H1 (cell line): ENCODE measurements around the gene FPGS. TPM values are rescaled to one million over a fixed set of nuclear protein-coding genes. Genes with fewer than 3 reads are reported as not detected.

ENCODE experiments used
- CTCF ChIA-PET: fragments of 300-600 bp; sonication (Branson Sonifier 250); formaldehyde crosslinking; loops from one replicate; lab custom pipeline; 2021; ENCODE audit not compliant: partially characterized antibody; lab: Charles Lee
- POLR2A ChIA-PET: fragments of 300-600 bp; sonication (Branson Sonifier 250); formaldehyde crosslinking; loops from one replicate; lab custom pipeline; 2021; ENCODE audit warnings: inconsistent platforms; ENCODE audit not compliant: partially characterized antibody; lab: Charles Lee
- DNase-seq, 2 experiments: peaks; one replicate each; pipeline versions ENCODE4 v3.0.0 to v3.0.0-alpha.2; 2010 to 2022; ENCODE audit warnings: low spot score in 2 of 2, low read depth in 1 of 2, mixed read lengths in 1 of 2
- FAIRE-seq: peaks from 2 replicates; lab custom pipeline; 2011; peaks lifted over from hg19 to GRCh38; lab: Jason Lieb, UNC
- H2AFZ ChIP-seq: 2 replicates; pipeline ENCODE4 v1.8.1; 2012; ENCODE audit warnings: low read length, inconsistent platforms
- H2AK5ac ChIP-seq: 2 replicates; pipeline ENCODE4 v1.6.1; 2013; ENCODE audit warnings: low read depth, low read length
- H2BK120ac ChIP-seq: replicated peaks from 2 replicates; pipeline ENCODE3; 2013; ENCODE audit warnings: low read depth, low read length, inconsistent platforms
- H2BK12ac ChIP-seq: 2 replicates; pipeline ENCODE4 v1.6.1; 2013; ENCODE audit warnings: low read depth, low read length
- H2BK15ac ChIP-seq: 2 replicates; pipeline ENCODE4 v1.6.1; 2013; ENCODE audit warnings: low read length
- H2BK20ac ChIP-seq: 2 replicates; pipeline ENCODE4 v1.6.1; 2013; ENCODE audit warnings: low read length
- H2BK5ac ChIP-seq: 2 replicates; pipeline ENCODE4 v1.6.1; 2013; ENCODE audit warnings: low read depth, low read length
- H3K14ac ChIP-seq: 2 replicates; pipeline ENCODE4 v1.6.1; 2013; ENCODE audit warnings: inconsistent platforms; ENCODE audit not compliant: insufficient read length
- H3K18ac ChIP-seq: 2 replicates; pipeline ENCODE4 v1.6.1; 2013; ENCODE audit warnings: low read length; ENCODE audit errors: extremely low read depth
- H3K23ac ChIP-seq: 2 replicates; pipeline ENCODE4 v1.6.1; 2013; ENCODE audit warnings: inconsistent platforms; ENCODE audit not compliant: insufficient read length
- H3K23me2 ChIP-seq: 2 replicates; pipeline ENCODE4 v1.6.1; 2013; ENCODE audit warnings: low read depth, low read length
- H3K27ac ChIP-seq: 2 replicates; pipeline ENCODE4 v1.6.1; 2011; ENCODE audit warnings: low read depth, low read length, inconsistent platforms
- H3K27me3 ChIP-seq, 4 experiments: replicated peaks in 1 of 4; 1 replicate in 1 of 4; 2 replicates in 3 of 4; pipeline versions ENCODE4 v1.6.1 to v1.8.1; 2011 to 2013; ENCODE audit warnings: low read length in 3 of 4, mild to moderate bottlenecking in 3 of 4, inconsistent platforms in 2 of 4, mixed read lengths in 2 of 4, moderate library complexity in 1 of 4; ENCODE audit not compliant: control insufficient read depth in 3 of 4, insufficient read depth in 3 of 4; ENCODE audit errors: extremely low read depth in 1 of 4
- H3K36me3 ChIP-seq, 4 experiments: 2 replicates each; pipeline versions ENCODE4 v1.6.1 to v1.8.1; 2011 to 2013; ENCODE audit warnings: mild to moderate bottlenecking in 4 of 4, low read length in 3 of 4, moderate library complexity in 2 of 4, control low read depth in 1 of 4, inconsistent platforms in 1 of 4; ENCODE audit not compliant: insufficient read depth in 4 of 4, control insufficient read depth in 2 of 4
- H3K4ac ChIP-seq: replicated peaks from 2 replicates; pipeline ENCODE3; 2013; ENCODE audit warnings: low read length, low read depth, mixed read lengths, inconsistent platforms; ENCODE audit not compliant: insufficient read length
- H3K4me1 ChIP-seq, 4 experiments: replicated peaks in 1 of 4; 1 replicate in 1 of 4; 2 replicates in 3 of 4; pipeline versions ENCODE4 v1.6.1 to v1.8.1; 2011 to 2013; ENCODE audit warnings: low read length in 3 of 4, inconsistent platforms in 2 of 4, mixed read lengths in 1 of 4; ENCODE audit not compliant: insufficient read depth in 4 of 4, control insufficient read depth in 3 of 4
- H3K4me2 ChIP-seq, 2 experiments: 2 replicates each; pipeline versions ENCODE4 v1.6.1 to v1.8.1; 2011 to 2013; ENCODE audit warnings: low read depth in 2 of 2, low read length in 2 of 2, control low read depth in 1 of 2, inconsistent platforms in 1 of 2, mild to moderate bottlenecking in 1 of 2; ENCODE audit not compliant: insufficient read depth in 1 of 2
- H3K4me3 ChIP-seq, 4 experiments: fragments of 200-600, 300-600 bp in 1 of 4; sonication (generic), shearing (Covaris generic), sonication (Bioruptor Twin) in 1 of 4; 2 replicates each; pipeline versions ENCODE4 v1.5.1 to v1.8.1; 2011 to 2016; ENCODE audit warnings: low read length in 4 of 4, low read depth in 3 of 4, control low read depth in 2 of 4, inconsistent platforms in 2 of 4, mild to moderate bottlenecking in 2 of 4, mixed read lengths in 1 of 4, moderate library complexity in 1 of 4; ENCODE audit not compliant: insufficient read depth in 2 of 4; ENCODE audit errors: extremely low read depth in 1 of 4
- H3K56ac ChIP-seq: replicated peaks from 2 replicates; pipeline ENCODE3; 2013; ENCODE audit warnings: low read depth, mild to moderate bottlenecking, mixed read lengths, low read length, inconsistent platforms; ENCODE audit not compliant: insufficient read length
- H3K79me1 ChIP-seq: 2 replicates; pipeline ENCODE4 v1.6.1; 2013; ENCODE audit warnings: low read depth, low read length, control low read depth
- H3K79me2 ChIP-seq, 2 experiments: 2 replicates each; pipeline versions ENCODE4 v1.6.1 to v1.8.1; 2012 to 2013; ENCODE audit warnings: low read length in 2 of 2, mild to moderate bottlenecking in 2 of 2, inconsistent platforms in 1 of 2; ENCODE audit not compliant: insufficient read depth in 2 of 2, control insufficient read depth in 1 of 2
- H3K9ac ChIP-seq, 4 experiments: replicated peaks in 1 of 4; 1 replicate in 1 of 4; 2 replicates in 3 of 4; pipeline versions ENCODE4 v1.6.1 to v1.8.1; 2011 to 2013; ENCODE audit warnings: low read depth in 3 of 4, low read length in 3 of 4, control low read depth in 2 of 4, mild to moderate bottlenecking in 2 of 4, moderate library complexity in 2 of 4, inconsistent platforms in 1 of 4; ENCODE audit errors: extremely low read depth in 1 of 4
- H3K9me3 ChIP-seq, 2 experiments: 2 replicates each; pipeline versions ENCODE4 v1.6.1 to v1.8.1; 2012 to 2013; ENCODE audit warnings: mild to moderate bottlenecking in 2 of 2, moderate library complexity in 2 of 2, control low read depth in 1 of 2, inconsistent platforms in 1 of 2, low read depth in 1 of 2, low read length in 1 of 2, mixed read lengths in 1 of 2; ENCODE audit not compliant: insufficient read depth in 2 of 2
- H4K20me1 ChIP-seq, 2 experiments: replicated peaks in 1 of 2; 2 replicates each; pipeline versions ENCODE3 to v1.8.1; 2011 to 2013; ENCODE audit warnings: inconsistent platforms in 2 of 2, low read length in 2 of 2, mild to moderate bottlenecking in 1 of 2; ENCODE audit not compliant: insufficient read depth in 2 of 2, control insufficient read depth in 1 of 2
- H4K5ac ChIP-seq: 2 replicates; pipeline ENCODE4 v1.6.1; 2013; ENCODE audit warnings: low read length, low read depth, mixed read lengths, inconsistent platforms; ENCODE audit not compliant: insufficient read length
- H4K8ac ChIP-seq: 2 replicates; pipeline ENCODE4 v1.8.0; 2013; ENCODE audit warnings: mild to moderate bottlenecking, moderate library complexity, low read length, inconsistent platforms; ENCODE audit not compliant: insufficient read depth; ENCODE audit errors: extremely low read depth
- H4K91ac ChIP-seq: replicated peaks from 2 replicates; pipeline ENCODE3; 2013; ENCODE audit warnings: low read length, mixed read lengths, inconsistent platforms; ENCODE audit not compliant: insufficient read length
- CEBPB ChIP-seq: IDR thresholded peaks from 2 replicates; pipeline ENCODE4 v1.6.1; 2012; ENCODE audit warnings: low read depth, low read length
- KDM1A ChIP-seq: fragments of 200-600, 300-600 bp; sonication (generic); IDR thresholded peaks from 2 replicates; pipeline ENCODE4 v1.7.1; 2016; ENCODE audit warnings: mild to moderate bottlenecking, low read length, borderline replicate concordance
- WGBS, 2 experiments: shearing (Covaris generic) in 1 of 2; methylation state at CpG; one replicate each; pipeline versions ENCODE4 v1.1.6 to v1.1.7; 2013 to 2015; ENCODE audit warnings: low lambda C conversion rate in 2 of 2, mixed read lengths in 2 of 2, inconsistent platforms in 1 of 2, low coverage in 1 of 2, missing lambda C conversion rate in 1 of 2; ENCODE audit not compliant: insufficient replicate concordance in 2 of 2, insufficient coverage in 1 of 2, insufficient read length in 1 of 2; ENCODE audit errors: extremely low coverage in 1 of 2, missing lambda C conversion rate in 1 of 2; 5-methylcytosine and 5-hydroxymethylcytosine counted together
- polyA plus RNA-seq, 7 experiments: library from polyadenylated mRNA; depleted of rRNA in 3 of 7; stranded (reverse) in 5 of 7; unstranded in 2 of 7; fragments of >200 nt in 5 of 7; fragments of 200-250 nt in 2 of 7; gene quantifications; 1 replicate in 5 of 7; 2 replicates in 1 of 7; 4 replicates in 1 of 7; pipeline versions ENCODE4 v1.2.1 to v1.2.3, GENCODE V29; 2011 to 2013; ENCODE audit warnings: missing spikeins in 2 of 7, mixed read lengths in 2 of 7
- total RNA-seq: library from RNA; stranded (reverse); fragmentation: NEBNext Ultra II Directional; extraction: Animal tissue kit (Norgen Biotek cat#: 25700); gene quantifications from 2 replicates; pipeline ENCODE4 v1.2.1, GENCODE V29; 2021

The FPGS gene
- total and polyA plus RNA-seq, 2 of the 8 experiments (the other 6 are each of a cell fraction or from before 2014, with no cell fraction given), result 62.4 to 83.0 TPM

DNA sequence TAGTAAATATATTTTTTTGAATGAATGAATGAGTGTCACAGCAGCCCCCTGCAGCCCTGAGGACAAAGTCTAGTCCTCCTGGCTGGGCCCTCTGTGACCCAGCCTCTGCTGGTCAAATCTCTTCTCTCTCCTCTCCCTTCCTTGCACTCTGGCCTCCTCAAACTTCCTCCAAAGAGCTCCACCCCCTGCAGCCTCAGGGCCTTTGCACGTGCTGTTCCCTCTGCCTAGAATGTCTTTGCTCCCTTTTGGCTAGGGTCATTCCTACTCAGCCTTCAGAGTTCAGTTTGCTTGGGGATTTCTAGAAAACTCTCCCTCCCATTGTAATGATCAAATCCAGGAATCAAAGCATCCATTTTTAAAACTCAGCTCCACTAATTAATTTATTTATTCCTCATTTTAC, 37.3 kb upstream of the FPGS start:
- WGBS, 2 experiments, result 95% methylated on average over 1 of the region's 1 CpG; no CpG with 5 or more reads in 1 of the 2 experiments
- H2BK20ac ChIP-seq, result no peak overlapping the region
- no peak overlapping the region for H2BK15ac ChIP-seq
- peak; percentile 54; the same call in 1 of the 2 replicates for TF ChIP-seq KDM1A
- TF ChIP-seq CEBPB, result no peak
- no peak overlapping the region for H2AFZ ChIP-seq
- no peak overlapping the region for H3K4me2 ChIP-seq
- H3K23me2 ChIP-seq, result no peaks in the 10 kb centered on the region
- no peak overlapping the region for H4K5ac ChIP-seq
- ChIA-PET CTCF (interaction anchor here (0.6 to 14.6 kb wide), 15 partner anchors 9 to 131 kb away, joined by 3 to 227 read pairs (median 4); partner anchors contain the start of genes AK1, CDK9, SH2D3C and TOR2A), POLR2A (interaction anchor here (0.9 to 1.8 kb wide), 4 partner anchors 27 to 111 kb away, joined by 3 to 5 read pairs (median 4); partner anchors contain the start of gene TOR2A)
- peaks cover 0 to 26% (median 16%) of the 10 kb centered on the region in 4 experiments; a peak in 6 of 7 replicates for H3K4me1 ChIP-seq
- no peak for DNase-seq
- no peak overlapping the region for H3K14ac ChIP-seq
- H3K18ac ChIP-seq, result no peak overlapping the region; the same call in 1 of the 2 replicates
- no peak overlapping the region for H3K9ac ChIP-seq
- no peak overlapping the region for H2AK5ac ChIP-seq
- no peaks in the 10 kb centered on the region for H3K36me3 ChIP-seq
- 0 out of 2 replicates have a peak overlapping the region, but pooled peaks have one; percentile 60 for H2BK12ac ChIP-seq
- no peaks in the 10 kb centered on the region for H3K27me3 ChIP-seq
- no peak overlapping the region for H2BK120ac ChIP-seq
- no peaks in the 10 kb centered on the region for H3K9me3 ChIP-seq
- no peak overlapping the region for H3K4ac ChIP-seq
- H3K56ac ChIP-seq, result no peak overlapping the region
- H3K4me3 ChIP-seq, result no peak overlapping the region
- no peak overlapping the region for H2BK5ac ChIP-seq
- FAIRE-seq, result no peak
- H4K91ac ChIP-seq, result no peak overlapping the region
- H4K20me1 ChIP-seq, result no peaks in the 10 kb centered on the region
- no peak overlapping the region for H4K8ac ChIP-seq
- no peak overlapping the region for H3K23ac ChIP-seq
- H3K79me2 ChIP-seq, result no peaks in the 10 kb centered on the region
- H3K27ac ChIP-seq, result no peak overlapping the region
- H3K79me1 ChIP-seq, result no peaks in the 10 kb centered on the region
